Stimulated activated CD8-positive, alpha-beta memory T cell treated with anti-CD3 and anti-CD28 coated beads, Interleukin-7, amount 100 ng/mL, for 48 hours (primary cell): Measurements from ENCODE around the gene OR7G3.

Source experiments
- DNase-seq, 2 donors: peaks; one replicate each; pipeline ENCODE4 v3.0.0-alpha.2; 2020; ENCODE audit warnings: low read depth in 1 of 2; ENCODE audit errors: extremely low read depth in 1 of 2

Gene OR7G3

DNA sequence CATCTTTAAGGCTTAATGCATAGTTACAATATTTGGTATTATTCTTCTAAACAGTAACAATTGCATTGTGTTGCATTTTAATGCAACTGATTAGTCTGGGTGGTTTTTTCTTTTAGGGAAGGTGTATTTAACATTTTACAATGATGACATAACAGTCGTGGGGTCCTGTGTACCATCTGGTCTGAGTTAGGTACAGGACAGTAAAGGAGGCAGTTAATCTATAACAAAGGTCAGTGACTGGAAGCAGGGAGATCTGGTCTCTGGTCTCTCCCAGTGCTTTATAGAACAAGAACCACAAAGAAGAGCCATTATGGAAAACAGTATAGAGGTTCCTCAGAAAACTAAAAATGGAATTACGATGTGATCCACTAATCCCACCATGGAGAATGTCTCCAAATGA is 16.8 kb downstream of the OR7G3 start:
- no peak for DNase-seq

GRCh38 chr19:9107375-9107774 is 19.4 kb downstream of the OR7G3 start, which contains the start of gene OR7G2:
Gene OR7G2 (minus strand): TSS chr19:9107475. CDS start chr19:9103243, 4,232 bp downstream.
- no peak for DNase-seq

DNA sequence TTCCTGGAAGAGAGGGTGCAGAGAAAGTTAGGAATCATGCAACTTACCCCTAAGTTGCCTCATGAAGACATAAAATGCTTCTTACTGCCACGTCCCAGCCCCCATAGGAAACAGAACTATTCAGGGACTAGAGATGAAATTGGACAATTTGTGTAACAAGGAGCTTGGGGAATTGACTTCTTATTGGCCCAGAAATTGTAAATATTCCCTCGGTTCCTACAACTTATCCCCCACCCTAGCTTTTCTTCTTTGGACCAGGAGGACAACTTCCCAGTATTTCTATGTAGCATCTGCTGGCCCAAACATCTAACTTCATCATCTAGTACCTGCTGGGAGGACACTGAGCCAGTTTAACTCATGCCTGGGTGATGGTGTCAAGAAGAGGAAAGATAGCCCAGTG is 40.0 kb downstream of the OR7G3 start, which contains the start of gene OR1M1:
OR1M1 (plus strand) TSS at position 301 of the 400 bp plus-strand sequence. CDS start 6,184 bp downstream, outside the sequence.
- DNase-seq, result no peak

GRCh38 chr19:9078651-9079050 is 48.1 kb downstream of the OR7G3 start:
- no peak for DNase-seq

DNA sequence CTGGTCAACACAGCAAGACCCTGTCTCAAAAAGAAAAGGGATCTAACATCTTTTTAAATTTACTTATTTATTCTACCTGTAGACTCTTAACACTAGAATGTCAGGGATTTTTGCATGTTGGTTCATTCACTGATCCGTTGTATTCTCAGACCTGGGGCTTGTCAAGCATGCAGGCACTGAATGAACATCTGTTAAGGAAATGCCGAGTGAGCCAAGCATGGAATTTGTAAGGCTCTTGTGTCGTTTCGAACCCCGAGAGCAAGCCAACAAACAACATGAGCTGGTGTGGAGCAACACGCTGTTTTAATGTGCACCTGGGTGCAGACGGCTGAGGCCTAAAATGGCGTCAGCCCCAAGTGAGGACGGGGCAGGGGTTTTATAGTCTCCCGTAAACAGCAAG is 49.8 kb downstream of the OR7G3 start:
- DNase-seq, result no peak
